ENCODE results near the gene TM7SF3. TPM values are rescaled to one million over a fixed set of nuclear protein-coding genes. Genes with fewer than 3 reads are reported as not detected.

Gene TM7SF3
- total and polyA plus RNA-seq, 2 experiments from 2014 or later = 51.8 to 55.8 TPM

- Histone ChIP-seq H3K79me2 (ENCODE audit: insufficient read depth) (peaks cover 33% of the 10 kb centered on the region), H3K4me2 (ENCODE audit: unreplicated experiment) (peak overlapping the region; percentile 77), H3K4me3 (peak overlapping the region; percentile 91), H4K20me1 (ENCODE audit: insufficient read depth) (no peaks in the 10 kb centered on the region), H3K9me2 (ENCODE audit: insufficient read depth) (no peaks in the 10 kb centered on the region), H3K27me3 (replicated peaks; ENCODE audit: insufficient read depth) (no peaks in the 10 kb centered on the region), H3K4me1 (ENCODE audit: insufficient read depth) (peaks cover 12% of the 10 kb centered on the region), H2AFZ (peak overlapping the region; percentile 92), H3K9ac (peak overlapping the region; percentile 82), H3K9me3 (ENCODE audit: low read depth) (no peaks in the 10 kb centered on the region), H3K27ac (peak overlapping the region; percentile 85), H3F3A (ENCODE audit: insufficient read depth) (peaks cover 19% of the 10 kb centered on the region), H3K36me3 (ENCODE audit: low read depth) (no peaks in the 10 kb centered on the region)
- WGBS, 2 experiments (ENCODE audit: low coverage in 1 of 2, low lambda C conversion rate in 2 of 2, missing lambda C conversion rate in 2 of 2) = 44 to 45% methylated on average over 12 of the region's 12 CpGs
- no peak for TF ChIP-seq EZH2phosphoT487 (IDR thresholded peaks at IDR 0.05; ENCODE audit: insufficient read depth, low read depth)
- DNase-seq = peak; percentile 7
- in situ Hi-C loops (cut with MboI) = loop anchor here (10.0 kb wide), 1 partner anchor 290 kb away; no protein-coding TSS in a partner anchor
Observed at GRCh38 chr12:27014859-27015729, 910 bp upstream of the TM7SF3 start.

GRCh38 chr12:27013611-27014084 is 536 bp downstream of the TM7SF3 start:
- H3F3A ChIP-seq (ENCODE audit: insufficient read depth) = peaks cover 19% of the 10 kb centered on the region
- H3K9me3 ChIP-seq (ENCODE audit: low read depth) = no peaks in the 10 kb centered on the region
- H3K27me3 ChIP-seq (replicated peaks; ENCODE audit: insufficient read depth) = no peaks in the 10 kb centered on the region
- peak overlapping the region; percentile 91 for H3K4me3 ChIP-seq
- peaks cover 18% of the 10 kb centered on the region for H3K4me1 ChIP-seq (ENCODE audit: insufficient read depth)
- no peaks in the 10 kb centered on the region for H4K20me1 ChIP-seq (ENCODE audit: insufficient read depth)
- TF ChIP-seq EZH2phosphoT487 (IDR thresholded peaks at IDR 0.05; ENCODE audit: insufficient read depth, low read depth) (no peak), EZH2 (IDR thresholded peaks at IDR 0.05; ENCODE audit: insufficient read depth, poor library complexity, severe bottlenecking) (no peak)
- no peaks in the 10 kb centered on the region for H3K36me3 ChIP-seq (ENCODE audit: low read depth)
- H2AFZ ChIP-seq = peak overlapping the region; percentile 92
- in situ Hi-C loops (cut with MboI) = loop anchor here (10.0 kb wide), 1 partner anchor 291 kb away; no protein-coding TSS in a partner anchor
- H3K9ac ChIP-seq = peak overlapping the region; percentile 82
- no peaks in the 10 kb centered on the region for H3K9me2 ChIP-seq (ENCODE audit: insufficient read depth)
- H3K4me2 ChIP-seq (ENCODE audit: unreplicated experiment) = peak overlapping the region; percentile 86
- WGBS, 2 experiments (ENCODE audit: low coverage in 1 of 2, low lambda C conversion rate in 2 of 2, missing lambda C conversion rate in 2 of 2) = 0 to 1% methylated on average over 13 of the region's 13 CpGs
- peak; percentile 72 for DNase-seq
- peaks cover 47% of the 10 kb centered on the region for H3K79me2 ChIP-seq (ENCODE audit: insufficient read depth)
- peak overlapping the region; percentile 85 for H3K27ac ChIP-seq

GRCh38 chr12:27012982-27013255 is 1.3 kb downstream of the TM7SF3 start:
- H3K4me3 ChIP-seq = peak overlapping the region; percentile 91
- DNase-seq = no peak
- TF ChIP-seq EZH2phosphoT487 (IDR thresholded peaks at IDR 0.05; ENCODE audit: insufficient read depth, low read depth) (no peak), EZH2 (IDR thresholded peaks at IDR 0.05; ENCODE audit: insufficient read depth, poor library complexity, severe bottlenecking) (no peak)
- H3K36me3 ChIP-seq (ENCODE audit: low read depth) = no peaks in the 10 kb centered on the region
- H4K20me1 ChIP-seq (ENCODE audit: insufficient read depth) = no peaks in the 10 kb centered on the region
- in situ Hi-C loops (cut with MboI) = loop anchor here (10.0 kb wide), 1 partner anchor 292 kb away; no protein-coding TSS in a partner anchor
- peaks cover 18% of the 10 kb centered on the region for H3K4me1 ChIP-seq (ENCODE audit: insufficient read depth)
- H2AFZ ChIP-seq = peak overlapping the region; percentile 92
- no peaks in the 10 kb centered on the region for H3K9me2 ChIP-seq (ENCODE audit: insufficient read depth)
- H3K27ac ChIP-seq = peak overlapping the region; percentile 85
- H3K9me3 ChIP-seq (ENCODE audit: low read depth) = no peaks in the 10 kb centered on the region
- WGBS, 2 experiments (ENCODE audit: low coverage in 1 of 2, low lambda C conversion rate in 2 of 2, missing lambda C conversion rate in 2 of 2) = 69 to 72% methylated on average over 5 of the region's 5 CpGs
- H3F3A ChIP-seq (ENCODE audit: insufficient read depth) = peaks cover 19% of the 10 kb centered on the region
- H3K27me3 ChIP-seq (replicated peaks; ENCODE audit: insufficient read depth) = no peaks in the 10 kb centered on the region
- H3K9ac ChIP-seq = peak overlapping the region; percentile 82
- H3K4me2 ChIP-seq (ENCODE audit: unreplicated experiment) = peak overlapping the region; percentile 86
- H3K79me2 ChIP-seq (ENCODE audit: insufficient read depth) = peaks cover 50% of the 10 kb centered on the region

- TF ChIP-seq EZH2 (IDR thresholded peaks at IDR 0.05; ENCODE audit: insufficient read depth, poor library complexity, severe bottlenecking) = no peak
- no peak for TF ChIP-seq EZH2phosphoT487 (IDR thresholded peaks at IDR 0.05; ENCODE audit: insufficient read depth, low read depth)
- WGBS, 2 experiments (ENCODE audit: low coverage in 1 of 2, low lambda C conversion rate in 2 of 2, missing lambda C conversion rate in 2 of 2) = 88 to 91% methylated on average over 12 to 14 of the region's 14 CpGs
- H3K27me3 ChIP-seq (replicated peaks; ENCODE audit: insufficient read depth) = no peaks in the 10 kb centered on the region
- no peak overlapping the region for H3K27ac ChIP-seq
- no peaks in the 10 kb centered on the region for H3K9me3 ChIP-seq (ENCODE audit: low read depth)
- H3K4me3 ChIP-seq = no peak overlapping the region
- in situ Hi-C loops (cut with MboI) = loop anchor here (10.0 kb wide), 1 partner anchor 292 kb away; no protein-coding TSS in a partner anchor
- no peaks in the 10 kb centered on the region for H4K20me1 ChIP-seq (ENCODE audit: insufficient read depth)
- H2AFZ ChIP-seq = no peak overlapping the region
- peaks cover 56% of the 10 kb centered on the region for H3K79me2 ChIP-seq (ENCODE audit: insufficient read depth)
- H3K4me2 ChIP-seq (ENCODE audit: unreplicated experiment) = peak overlapping the region; percentile 86
- no peaks in the 10 kb centered on the region for H3K9me2 ChIP-seq (ENCODE audit: insufficient read depth)
- no peak overlapping the region for H3K9ac ChIP-seq
- peaks cover 19% of the 10 kb centered on the region for H3F3A ChIP-seq (ENCODE audit: insufficient read depth)
- no peak for DNase-seq
- peaks cover 18% of the 10 kb centered on the region for H3K4me1 ChIP-seq (ENCODE audit: insufficient read depth)
- no peaks in the 10 kb centered on the region for H3K36me3 ChIP-seq (ENCODE audit: low read depth)
Observed at GRCh38 chr12:27012239-27012981, 1.8 kb downstream of the TM7SF3 start.

Data from GM23248 (cell line).